Tibial artery (tissue), 4 donors: Measurements from ENCODE around the gene COL20A1.

ENCODE experiments used
- DNase-seq, 2 donors: peaks; one replicate each; pipeline ENCODE4 v3.0.0-alpha.2; 2019
- H3K27ac ChIP-seq, 2 donors: fragments of 200-600 bp; sonication (generic) in 1 of 2; 1 replicate in 1 of 2; 2 replicates in 1 of 2; pipeline ENCODE4 v1.5.1; 2018 to 2019; ENCODE audit warnings: mild to moderate bottlenecking in 1 of 2
- H3K27me3 ChIP-seq, 2 donors: fragments of 200-600 bp; sonication (generic) in 1 of 2; one replicate each; pipeline versions ENCODE4 v1.5.1 to v1.6.0; 2016 to 2019
- H3K36me3 ChIP-seq, 3 donors: fragments of 200-600 bp; sonication (generic) in 2 of 3; one replicate each; pipeline ENCODE4 v1.5.1; 2016 to 2019; ENCODE audit warnings: mild to moderate bottlenecking in 2 of 3
- H3K4me1 ChIP-seq, 4 donors: fragments of 200-600 bp; sonication (generic) in 2 of 4; 1 replicate in 3 of 4; 2 replicates in 1 of 4; pipeline ENCODE4 v1.5.1; 2016 to 2019
- H3K4me3 ChIP-seq, 2 donors: fragments of 200-600 bp; sonication (generic) in 1 of 2; 1 replicate in 1 of 2; 2 replicates in 1 of 2; pipeline ENCODE4 v1.5.1; 2018 to 2019; ENCODE audit warnings: mild to moderate bottlenecking in 2 of 2
- H3K9me3 ChIP-seq, 3 donors: fragments of 200-600 bp; sonication (generic) in 1 of 3; one replicate each; pipeline ENCODE4 v1.5.1; 2016 to 2019
- CTCF ChIP-seq, 2 experiments: fragments of 200-600 bp in 1 of 2; fragments of 450-650 bp in 1 of 2; IDR thresholded peaks; one replicate each; pipeline ENCODE4 v1.5.1; 2017 to 2019; ENCODE audit warnings: antibody characterized with exemption in 2 of 2, mild to moderate bottlenecking in 1 of 2, moderate library complexity in 1 of 2
- intact Hi-C: fragments of 100-400 bp; cut with DNase I; formaldehyde crosslinking; loops from one replicate; pipeline ENCODE4 v1.15.0; 2023; ENCODE audit warnings: low total_unique reads

COL20A1 gene

GRCh38 chr20:63275825-63276224, 17.2 kb upstream of the COL20A1 start:
- H3K4me1 ChIP-seq: peaks cover 0 to 28% (median 23%) of the 10 kb centered on the region in 4 donors
- no peaks in the 10 kb centered on the region for H3K27me3 ChIP-seq
- no peaks in the 10 kb centered on the region for H3K9me3 ChIP-seq
- peaks cover 26 to 56% (median 52%) of the 10 kb centered on the region in 3 donors for H3K36me3 ChIP-seq
- H3K4me3 ChIP-seq: no peak overlapping the region
- TF ChIP-seq CTCF (IDR thresholded peaks at IDR 0.05): no peak
- intact Hi-C loops: no loop called here
- no peak overlapping the region for H3K27ac ChIP-seq
- DNase-seq: no peak

- Histone ChIP-seq H3K27me3 (no peaks in the 10 kb centered on the region), H3K4me1 (peaks cover 0 to 23% (median 22%) of the 10 kb centered on the region in 4 donors), H3K27ac (no peak overlapping the region), H3K4me3 (no peak overlapping the region), H3K9me3 (no peaks in the 10 kb centered on the region), H3K36me3 (peaks cover 26 to 68% (median 64%) of the 10 kb centered on the region in 3 donors)
- no peak for DNase-seq
- TF ChIP-seq CTCF (IDR thresholded peaks at IDR 0.05): no peak
- intact Hi-C loops: no loop called here
These were observed 16.0 kb upstream of the COL20A1 start for GRCh38 chr20:63276956-63277355.

- no peak overlapping the region for H3K4me3 ChIP-seq
- no peaks in the 10 kb centered on the region for H3K27me3 ChIP-seq
- peaks cover 0 to 22% (median 20%) of the 10 kb centered on the region in 4 donors for H3K4me1 ChIP-seq
- peaks cover 33 to 75% (median 71%) of the 10 kb centered on the region in 3 donors for H3K36me3 ChIP-seq
- intact Hi-C loops: no loop called here
- no peak overlapping the region for H3K27ac ChIP-seq
- DNase-seq: no peak
- H3K9me3 ChIP-seq: no peaks in the 10 kb centered on the region
- no peak for TF ChIP-seq CTCF (IDR thresholded peaks at IDR 0.05)
These were observed 15.3 kb upstream of the COL20A1 start for GRCh38 chr20:63277466-63278272.

GRCh38 chr20:63278661-63279060, 14.3 kb upstream of the COL20A1 start:
- Histone ChIP-seq H3K36me3 (peaks cover 43 to 85% (median 81%) of the 10 kb centered on the region in 3 donors), H3K27ac (no peak overlapping the region), H3K27me3 (no peaks in the 10 kb centered on the region), H3K4me3 (no peak overlapping the region), H3K9me3 (no peaks in the 10 kb centered on the region), H3K4me1 (peaks cover 0 to 17% (median 16%) of the 10 kb centered on the region in 4 donors)
- DNase-seq: no peak
- intact Hi-C loops: no loop called here
- no peak for TF ChIP-seq CTCF (IDR thresholded peaks at IDR 0.05)

GRCh38 chr20:63279931-63280330, 13.1 kb upstream of the COL20A1 start:
- Histone ChIP-seq H3K27me3 (no peaks in the 10 kb centered on the region), H3K27ac (no peak overlapping the region), H3K4me1 (peaks cover 0 to 4% (median 3%) of the 10 kb centered on the region in 4 donors), H3K9me3 (no peaks in the 10 kb centered on the region), H3K36me3 (peaks cover 50 to 97% (median 88%) of the 10 kb centered on the region in 3 donors), H3K4me3 (no peak overlapping the region)
- DNase-seq: no peak
- intact Hi-C loops: no loop called here
- no peak for TF ChIP-seq CTCF (IDR thresholded peaks at IDR 0.05)
